OCI-LY1 (cell line): ENCODE data around the gene ZSCAN25.

ENCODE experiments used
- H2AFZ ChIP-seq: fragments of 200-600 bp; sonication (generic), shearing (Covaris generic); 2 replicates; pipeline ENCODE4 v1.6.0; 2014; ENCODE audit warnings: antibody characterized with exemption, mild to moderate bottlenecking, low read length
- H3F3A ChIP-seq: fragments of 200-600 bp; sonication (generic), shearing (Covaris generic); 2 replicates; pipeline ENCODE4 v1.6.0; 2014; ENCODE audit warnings: mild to moderate bottlenecking, antibody characterized with exemption, low read length, moderate library complexity; ENCODE audit not compliant: insufficient read depth
- H3K27ac ChIP-seq: fragments of 200-600 bp; sonication (generic); 2 replicates; pipeline ENCODE4 v1.5.1; 2014; ENCODE audit warnings: low read length, mixed run types, mild to moderate bottlenecking, low read depth; ENCODE audit not compliant: poor library complexity, severe bottlenecking
- H3K27me3 ChIP-seq: fragments of 200-600 bp; sonication (generic); 2 replicates; pipeline ENCODE4 v1.6.0; 2014; ENCODE audit warnings: antibody characterized with exemption, mild to moderate bottlenecking, low read length, moderate library complexity; ENCODE audit not compliant: insufficient read depth
- H3K36me3 ChIP-seq: fragments of 200-600 bp; sonication (generic); 2 replicates; pipeline ENCODE4 v1.6.1; 2014; ENCODE audit warnings: mild to moderate bottlenecking, antibody characterized with exemption, low read length, moderate library complexity, mixed read lengths; ENCODE audit not compliant: insufficient read depth
- H3K4me1 ChIP-seq: fragments of 200-600 bp; sonication (generic); 2 replicates; pipeline ENCODE4 v1.5.1; 2014; ENCODE audit warnings: mild to moderate bottlenecking, low read length, moderate library complexity; ENCODE audit not compliant: insufficient read depth, severe bottlenecking
- H3K4me2 ChIP-seq: fragments of 200-600 bp; sonication (generic), shearing (Covaris generic); 2 replicates; pipeline ENCODE4 v1.6.1; 2014; ENCODE audit warnings: low read length
- H3K4me3 ChIP-seq: fragments of 200-600 bp; sonication (generic); 2 replicates; pipeline ENCODE4 v1.5.1; 2014; ENCODE audit warnings: low read length, low read depth, mild to moderate bottlenecking, mixed read lengths; ENCODE audit not compliant: poor library complexity, severe bottlenecking
- H3K79me2 ChIP-seq: fragments of 200-600 bp; shearing (Covaris generic); 2 replicates; pipeline ENCODE4 v1.6.1; 2016; ENCODE audit warnings: mixed run types, low read length, mixed read lengths; ENCODE audit not compliant: insufficient read depth
- H3K9ac ChIP-seq: fragments of 200-600 bp; sonication (generic), shearing (Covaris generic); 2 replicates; pipeline ENCODE4 v1.6.1; 2014; ENCODE audit warnings: mild to moderate bottlenecking, low read length, mixed read lengths
- H3K9me2 ChIP-seq: fragments of 200-600 bp; sonication (generic), shearing (Covaris generic); 2 replicates; pipeline ENCODE4 v1.6.1; 2014; ENCODE audit warnings: low read depth, mild to moderate bottlenecking, low read length, mixed read lengths
- H3K9me3 ChIP-seq: fragments of 200-600 bp; shearing (Covaris generic); 2 replicates; pipeline ENCODE4 v1.6.1; 2014; ENCODE audit warnings: low read length, mixed read lengths
- H4K20me1 ChIP-seq: fragments of 200-600 bp; sonication (generic), shearing (Covaris generic); 2 replicates; pipeline ENCODE4 v1.6.0; 2016; ENCODE audit warnings: mild to moderate bottlenecking, low read length; ENCODE audit not compliant: insufficient read depth
- CTCF ChIP-seq: fragments of 200-600 bp; sonication (generic), shearing (Covaris generic); IDR thresholded peaks from 2 replicates; pipeline ENCODE4 v1.5.1; 2017; ENCODE audit warnings: mild to moderate bottlenecking, antibody characterized with exemption, low read length, moderate library complexity, mixed read lengths
- EZH2 ChIP-seq: fragments of 200-600 bp; sonication (generic), shearing (Covaris generic); IDR thresholded peaks from 2 replicates; pipeline ENCODE4 v1.8.0; 2017; ENCODE audit warnings: borderline replicate concordance, mixed run types, mild to moderate bottlenecking, antibody characterized with exemption, low read length, moderate library complexity, mixed read lengths

Gene ZSCAN25

GRCh38 chr7:99665312-99666012 lies 48.7 kb downstream of the ZSCAN25 start:
- no peak overlapping the region for H2AFZ ChIP-seq
- H3K9me3 ChIP-seq = no peaks in the 10 kb centered on the region
- no peak overlapping the region for H3K27ac ChIP-seq
- no peaks in the 10 kb centered on the region for H4K20me1 ChIP-seq
- H3K79me2 ChIP-seq = no peaks in the 10 kb centered on the region
- H3K9me2 ChIP-seq = no peaks in the 10 kb centered on the region
- no peaks in the 10 kb centered on the region for H3K27me3 ChIP-seq
- TF ChIP-seq EZH2 (no peak), CTCF (no peak)
- no peak overlapping the region for H3K4me3 ChIP-seq
- no peaks in the 10 kb centered on the region for H3F3A ChIP-seq
- no peaks in the 10 kb centered on the region for H3K4me1 ChIP-seq
- H3K4me2 ChIP-seq = no peak overlapping the region
- no peak overlapping the region for H3K9ac ChIP-seq
- H3K36me3 ChIP-seq = no peaks in the 10 kb centered on the region

GRCh38 chr7:99666013-99666395 lies 49.3 kb downstream of the ZSCAN25 start:
- H3K79me2 ChIP-seq = no peaks in the 10 kb centered on the region
- no peaks in the 10 kb centered on the region for H3F3A ChIP-seq
- no peaks in the 10 kb centered on the region for H4K20me1 ChIP-seq
- no peak overlapping the region for H3K9ac ChIP-seq
- no peak overlapping the region for H3K4me2 ChIP-seq
- no peak for TF ChIP-seq CTCF
- TF ChIP-seq EZH2 = no peak
- no peak overlapping the region for H2AFZ ChIP-seq
- H3K36me3 ChIP-seq = no peaks in the 10 kb centered on the region
- H3K27me3 ChIP-seq = no peaks in the 10 kb centered on the region
- no peak overlapping the region for H3K27ac ChIP-seq
- no peak overlapping the region for H3K4me3 ChIP-seq
- no peaks in the 10 kb centered on the region for H3K4me1 ChIP-seq
- H3K9me3 ChIP-seq = no peaks in the 10 kb centered on the region
- no peaks in the 10 kb centered on the region for H3K9me2 ChIP-seq

GRCh38 chr7:99667179-99667578 lies 50.4 kb downstream of the ZSCAN25 start:
- no peaks in the 10 kb centered on the region for H3F3A ChIP-seq
- no peaks in the 10 kb centered on the region for H3K9me3 ChIP-seq
- H4K20me1 ChIP-seq = no peaks in the 10 kb centered on the region
- no peak overlapping the region for H3K9ac ChIP-seq
- H3K9me2 ChIP-seq = no peaks in the 10 kb centered on the region
- H3K27ac ChIP-seq = no peak overlapping the region
- H3K4me2 ChIP-seq = no peak overlapping the region
- no peak overlapping the region for H3K4me3 ChIP-seq
- TF ChIP-seq CTCF = no peak
- no peak for TF ChIP-seq EZH2
- no peaks in the 10 kb centered on the region for H3K79me2 ChIP-seq
- no peaks in the 10 kb centered on the region for H3K36me3 ChIP-seq
- H3K27me3 ChIP-seq = no peaks in the 10 kb centered on the region
- no peak overlapping the region for H2AFZ ChIP-seq
- no peaks in the 10 kb centered on the region for H3K4me1 ChIP-seq
